ENCODE data around the gene ADAM12.

ADAM12 gene

GRCh38 chr10:126158133-126158892 lies 230.0 kb downstream of the ADAM12 start:
- in situ Hi-C loops (cut with MboI; ENCODE audit: low sequenced_read_pairs): no loop called here

GRCh38 chr10:126157189-126157588 lies 231.1 kb downstream of the ADAM12 start:
- in situ Hi-C loops (cut with MboI; ENCODE audit: low sequenced_read_pairs): no loop called here

- in situ Hi-C loops (cut with MboI; ENCODE audit: low sequenced_read_pairs): no loop called here
These were observed 231.8 kb downstream of the ADAM12 start for GRCh38 chr10:126156503-126156902.

GRCh38 chr10:126156012-126156411 lies 232.3 kb downstream of the ADAM12 start:
- in situ Hi-C loops (cut with MboI; ENCODE audit: low sequenced_read_pairs): no loop called here

- in situ Hi-C loops (cut with MboI; ENCODE audit: low sequenced_read_pairs): no loop called here
These were observed 232.7 kb downstream of the ADAM12 start for GRCh38 chr10:126155528-126155927.

GRCh38 chr10:126153711-126154628 lies 234.3 kb downstream of the ADAM12 start:
- in situ Hi-C loops (cut with MboI; ENCODE audit: low sequenced_read_pairs): no loop called here

GRCh38 chr10:126147866-126148587 lies 240.2 kb downstream of the ADAM12 start:
- in situ Hi-C loops (cut with MboI; ENCODE audit: low sequenced_read_pairs): no loop called here

GRCh38 chr10:126146771-126147170 lies 241.5 kb downstream of the ADAM12 start:
- in situ Hi-C loops (cut with MboI; ENCODE audit: low sequenced_read_pairs): no loop called here

- in situ Hi-C loops (cut with MboI; ENCODE audit: low sequenced_read_pairs): no loop called here
These were observed 245.2 kb downstream of the ADAM12 start for GRCh38 chr10:126143117-126143516.

GRCh38 chr10:126140746-126141273 lies 247.5 kb downstream of the ADAM12 start:
- in situ Hi-C loops (cut with MboI; ENCODE audit: low sequenced_read_pairs): no loop called here

- in situ Hi-C loops (cut with MboI; ENCODE audit: low sequenced_read_pairs): no loop called here
These were observed 250.6 kb downstream of the ADAM12 start for GRCh38 chr10:126137562-126138221.

- in situ Hi-C loops (cut with MboI; ENCODE audit: low sequenced_read_pairs): no loop called here
These were observed 252.2 kb downstream of the ADAM12 start for GRCh38 chr10:126135941-126136595.

GRCh38 chr10:126135177-126135576 lies 253.1 kb downstream of the ADAM12 start:
- in situ Hi-C loops (cut with MboI; ENCODE audit: low sequenced_read_pairs): no loop called here

GRCh38 chr10:126133906-126134656 lies 254.2 kb downstream of the ADAM12 start:
- in situ Hi-C loops (cut with MboI; ENCODE audit: low sequenced_read_pairs): no loop called here

GRCh38 chr10:126133082-126133620 lies 255.1 kb downstream of the ADAM12 start:
- in situ Hi-C loops (cut with MboI; ENCODE audit: low sequenced_read_pairs): no loop called here

GRCh38 chr10:126131341-126131740 lies 256.9 kb downstream of the ADAM12 start:
- in situ Hi-C loops (cut with MboI; ENCODE audit: low sequenced_read_pairs): no loop called here

GRCh38 chr10:126130271-126130710 lies 258.0 kb downstream of the ADAM12 start:
- in situ Hi-C loops (cut with MboI; ENCODE audit: low sequenced_read_pairs): no loop called here

GRCh38 chr10:126129026-126129425 lies 259.3 kb downstream of the ADAM12 start:
- in situ Hi-C loops (cut with MboI; ENCODE audit: low sequenced_read_pairs): no loop called here

- in situ Hi-C loops (cut with MboI; ENCODE audit: low sequenced_read_pairs): no loop called here
These were observed 259.7 kb downstream of the ADAM12 start for GRCh38 chr10:126128581-126128980.
